ENCODE measurements around the gene LAS1L.

Gene LAS1L

GRCh38 chrX:65509400-65509799 lies 25.2 kb downstream of the LAS1L start:
- no peak for DNase-seq
- Histone ChIP-seq H3K27me3 (replicated peaks; ENCODE audit: insufficient read depth, low read length) (no peaks in the 10 kb centered on the region), H3K4me2 (ENCODE audit: low read depth, low read length) (no peak overlapping the region), H3K27ac (ENCODE audit: low read length) (no peak overlapping the region), H3K9ac (ENCODE audit: low read length) (no peak overlapping the region), H4K20me1 (ENCODE audit: insufficient read depth, low read length) (no peaks in the 10 kb centered on the region), H3K4me3 (ENCODE audit: low read length) (no peak overlapping the region), H3K79me2 (ENCODE audit: low read length) (no peaks in the 10 kb centered on the region), H3F3A (ENCODE audit: insufficient read depth, low read length) (no peaks in the 10 kb centered on the region), H2AFZ (ENCODE audit: low read length) (no peak overlapping the region), H3K4me1 (ENCODE audit: low read length) (no peaks in the 10 kb centered on the region), H3K9me3 (replicated peaks; ENCODE audit: insufficient read depth, low read length) (no peaks in the 10 kb centered on the region), H3K36me3 (replicated peaks; ENCODE audit: insufficient read depth, low read length) (no peaks in the 10 kb centered on the region; the same call in 1 of the 2 replicates), H3K9me2 (replicated peaks; ENCODE audit: insufficient read depth, low read length) (no peaks in the 10 kb centered on the region)
- TF ChIP-seq EZH2 (optimal IDR thresholded peaks at IDR 0.05; ENCODE audit: low read depth, low read length) (no peak), CTCF (IDR thresholded peaks at IDR 0.05; ENCODE audit: low read length) (no peak), EZH2phosphoT487 (IDR thresholded peaks at IDR 0.05; ENCODE audit: low read length) (no peak)

DNA sequence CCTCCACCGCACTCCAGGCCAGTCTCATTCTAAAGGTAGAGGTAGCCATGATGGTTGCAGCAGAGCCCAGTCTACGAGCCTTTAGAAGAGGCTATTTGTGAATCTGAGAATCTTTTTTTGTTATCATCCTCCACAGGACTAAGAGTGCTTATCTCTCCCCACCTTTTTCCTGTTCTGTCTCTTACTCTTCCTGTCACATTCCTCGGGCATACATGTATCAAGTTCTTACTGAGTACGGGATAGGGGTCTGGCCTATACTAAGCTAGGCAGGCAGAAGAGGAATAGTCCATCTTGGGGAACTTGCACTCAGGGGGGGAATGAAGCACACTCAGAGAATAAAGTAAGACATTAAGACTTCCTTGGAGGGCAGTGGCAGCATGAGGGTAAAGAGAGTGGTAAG lies 25.7 kb downstream of the LAS1L start:
- Histone ChIP-seq H3K4me2 (ENCODE audit: low read depth, low read length) (no peak overlapping the region), H3K4me3 (ENCODE audit: low read length) (no peak overlapping the region), H3K27ac (ENCODE audit: low read length) (no peak overlapping the region), H2AFZ (ENCODE audit: low read length) (no peak overlapping the region), H3K4me1 (ENCODE audit: low read length) (no peaks in the 10 kb centered on the region), H3K9me3 (replicated peaks; ENCODE audit: insufficient read depth, low read length) (no peaks in the 10 kb centered on the region), H3K9ac (ENCODE audit: low read length) (no peak overlapping the region), H3K79me2 (ENCODE audit: low read length) (no peaks in the 10 kb centered on the region), H4K20me1 (ENCODE audit: insufficient read depth, low read length) (no peaks in the 10 kb centered on the region), H3K9me2 (replicated peaks; ENCODE audit: insufficient read depth, low read length) (no peaks in the 10 kb centered on the region), H3K36me3 (replicated peaks; ENCODE audit: insufficient read depth, low read length) (no peaks in the 10 kb centered on the region; the same call in 1 of the 2 replicates), H3F3A (ENCODE audit: insufficient read depth, low read length) (no peaks in the 10 kb centered on the region), H3K27me3 (replicated peaks; ENCODE audit: insufficient read depth, low read length) (no peaks in the 10 kb centered on the region)
- no peak for DNase-seq
- TF ChIP-seq EZH2 (optimal IDR thresholded peaks at IDR 0.05; ENCODE audit: low read depth, low read length) (no peak), CTCF (IDR thresholded peaks at IDR 0.05; ENCODE audit: low read length) (no peak), EZH2phosphoT487 (IDR thresholded peaks at IDR 0.05; ENCODE audit: low read length) (no peak)

DNA sequence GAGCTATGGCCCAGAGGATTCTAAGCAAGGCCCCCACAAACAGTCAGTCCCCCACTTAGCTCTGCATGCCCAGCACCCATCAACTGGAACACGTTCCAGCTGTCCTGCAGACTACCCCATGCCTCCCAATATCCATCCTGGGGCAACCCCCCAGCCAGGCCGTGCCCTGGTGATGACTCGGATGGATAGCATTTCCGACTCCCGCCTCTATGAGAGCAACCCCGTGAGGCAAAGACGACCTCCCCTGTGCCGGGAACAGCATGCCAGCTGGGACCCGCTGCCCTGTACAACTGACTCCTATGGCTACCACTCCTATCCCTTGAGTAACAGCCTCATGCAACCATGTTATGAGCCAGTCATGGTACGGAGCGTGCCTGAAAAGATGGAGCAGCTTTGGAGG lies 32.0 kb downstream of the LAS1L start:
- H3K27ac ChIP-seq (ENCODE audit: low read length): no peak overlapping the region
- no peaks in the 10 kb centered on the region for H3K36me3 ChIP-seq (replicated peaks; ENCODE audit: insufficient read depth, low read length)
- H3K4me2 ChIP-seq (ENCODE audit: low read depth, low read length): no peak overlapping the region
- H3K9me2 ChIP-seq (replicated peaks; ENCODE audit: insufficient read depth, low read length): no peaks in the 10 kb centered on the region
- H3K27me3 ChIP-seq (replicated peaks; ENCODE audit: insufficient read depth, low read length): no peaks in the 10 kb centered on the region
- no peaks in the 10 kb centered on the region for H3K4me1 ChIP-seq (ENCODE audit: low read length)
- H3K4me3 ChIP-seq (ENCODE audit: low read length): no peak overlapping the region
- no peaks in the 10 kb centered on the region for H3F3A ChIP-seq (ENCODE audit: insufficient read depth, low read length)
- no peaks in the 10 kb centered on the region for H3K9me3 ChIP-seq (replicated peaks; ENCODE audit: insufficient read depth, low read length)
- H4K20me1 ChIP-seq (ENCODE audit: insufficient read depth, low read length): no peaks in the 10 kb centered on the region
- no peak for DNase-seq
- H3K9ac ChIP-seq (ENCODE audit: low read length): no peak overlapping the region
- H3K79me2 ChIP-seq (ENCODE audit: low read length): no peaks in the 10 kb centered on the region
- no peak for TF ChIP-seq EZH2phosphoT487 (IDR thresholded peaks at IDR 0.05; ENCODE audit: low read length)
- TF ChIP-seq EZH2 (optimal IDR thresholded peaks at IDR 0.05; ENCODE audit: low read depth, low read length): no peak
- no peak for TF ChIP-seq CTCF (IDR thresholded peaks at IDR 0.05; ENCODE audit: low read length)
- no peak overlapping the region for H2AFZ ChIP-seq (ENCODE audit: low read length)
